ENCODE results near the gene KMT5C.

DNA sequence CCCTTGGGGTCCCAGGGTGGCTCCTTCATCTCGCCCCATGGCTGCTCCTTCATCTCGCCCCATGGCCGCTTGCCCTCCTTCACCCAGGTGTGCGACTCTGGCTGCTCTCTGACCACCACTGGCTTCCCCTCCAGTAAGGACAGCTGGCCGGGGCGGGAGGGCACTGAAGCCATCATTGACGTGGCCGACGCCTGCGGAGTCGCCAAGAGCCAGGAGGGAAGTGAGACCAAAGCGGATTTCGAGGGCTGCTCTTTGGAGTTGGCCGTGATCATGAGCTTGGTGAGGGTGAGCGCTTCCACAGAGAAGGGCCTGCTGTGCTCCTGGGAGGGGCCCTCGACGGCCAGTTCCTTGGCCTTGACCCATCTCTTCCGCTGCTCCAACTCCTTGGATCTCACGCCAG is 18.8 kb downstream of the KMT5C start:
- TF ChIP-seq ZNF274 (IDR thresholded peaks at IDR 0.05; ENCODE audit: low read depth, low read length) (no peak), YY1 (IDR thresholded peaks at IDR 0.05; ENCODE audit: insufficient read depth, insufficient read length) (no peak), SUZ12 (IDR thresholded peaks at IDR 0.05; ENCODE audit: extremely low read depth, insufficient read depth, insufficient read length) (no peak)

Measured in NT2/D1 (cell line).